Measurements from ENCODE around the gene LDB2.

DNA sequence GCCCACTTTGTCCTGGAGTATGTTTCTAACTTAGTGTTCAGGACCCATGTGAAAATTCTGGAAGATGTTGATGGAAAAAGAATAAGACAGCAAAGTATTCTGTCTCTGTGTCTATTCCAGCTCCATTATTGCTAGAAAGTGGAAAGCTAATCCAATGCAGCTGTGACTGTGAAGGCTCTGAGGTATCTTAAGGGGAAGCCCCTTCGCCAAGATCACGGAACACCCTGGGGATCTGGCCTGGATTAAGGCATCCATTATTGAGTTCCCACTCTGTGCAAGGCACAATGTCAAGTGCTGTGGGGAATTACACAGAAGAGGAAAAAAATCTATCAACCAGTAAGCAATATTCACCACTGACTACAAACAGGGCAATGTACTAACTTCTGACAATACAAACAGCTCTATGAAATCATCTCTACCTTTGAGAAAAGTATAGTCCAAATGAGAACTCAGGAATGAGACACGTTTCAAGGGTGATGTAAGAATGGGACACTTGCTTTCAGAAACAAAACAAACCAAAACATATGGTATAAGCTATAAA is 222.1 kb downstream of the LDB2 start:
- TF ChIP-seq, protein P1, sequence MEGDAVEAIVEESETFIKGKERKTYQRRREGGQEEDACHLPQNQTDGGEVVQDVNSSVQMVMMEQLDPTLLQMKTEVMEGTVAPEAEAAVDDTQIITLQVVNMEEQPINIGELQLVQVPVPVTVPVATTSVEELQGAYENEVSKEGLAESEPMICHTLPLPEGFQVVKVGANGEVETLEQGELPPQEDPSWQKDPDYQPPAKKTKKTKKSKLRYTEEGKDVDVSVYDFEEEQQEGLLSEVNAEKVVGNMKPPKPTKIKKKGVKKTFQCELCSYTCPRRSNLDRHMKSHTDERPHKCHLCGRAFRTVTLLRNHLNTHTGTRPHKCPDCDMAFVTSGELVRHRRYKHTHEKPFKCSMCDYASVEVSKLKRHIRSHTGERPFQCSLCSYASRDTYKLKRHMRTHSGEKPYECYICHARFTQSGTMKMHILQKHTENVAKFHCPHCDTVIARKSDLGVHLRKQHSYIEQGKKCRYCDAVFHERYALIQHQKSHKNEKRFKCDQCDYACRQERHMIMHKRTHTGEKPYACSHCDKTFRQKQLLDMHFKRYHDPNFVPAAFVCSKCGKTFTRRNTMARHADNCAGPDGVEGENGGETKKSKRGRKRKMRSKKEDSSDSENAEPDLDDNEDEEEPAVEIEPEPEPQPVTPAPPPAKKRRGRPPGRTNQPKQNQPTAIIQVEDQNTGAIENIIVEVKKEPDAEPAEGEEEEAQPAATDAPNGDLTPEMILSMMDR (IDR thresholded peaks at IDR 0.05) = no peak
- no peak for TF ChIP-seq ZFX (IDR thresholded peaks at IDR 0.05; ENCODE audit: borderline replicate concordance)
